ENCODE results near the gene DOCK9.

DOCK9 gene

GRCh38 chr13:98801626-98802418 is 176.0 kb downstream of the DOCK9 start:
- no peak for TF ChIP-seq CTCF (IDR thresholded peaks at IDR 0.05; ENCODE audit: extremely low read depth, missing control alignments)
- DNase-seq (ENCODE audit: low spot score) = no peak

GRCh38 chr13:98800078-98800477 is 177.8 kb downstream of the DOCK9 start:
- no peak for DNase-seq (ENCODE audit: low spot score)
- TF ChIP-seq CTCF (IDR thresholded peaks at IDR 0.05; ENCODE audit: extremely low read depth, missing control alignments) = no peak

- no peak for DNase-seq (ENCODE audit: low spot score)
- TF ChIP-seq CTCF (IDR thresholded peaks at IDR 0.05; ENCODE audit: extremely low read depth, missing control alignments) = no peak
Measured at GRCh38 chr13:98798849-98799645, 178.8 kb downstream of the DOCK9 start.

- no peak for TF ChIP-seq CTCF (IDR thresholded peaks at IDR 0.05; ENCODE audit: extremely low read depth, missing control alignments)
- no peak for DNase-seq (ENCODE audit: low spot score)
Measured at GRCh38 chr13:98797456-98797855, 180.4 kb downstream of the DOCK9 start.

- DNase-seq (ENCODE audit: low spot score) = no peak
- no peak for TF ChIP-seq CTCF (IDR thresholded peaks at IDR 0.05; ENCODE audit: extremely low read depth, missing control alignments)
Measured at GRCh38 chr13:98796798-98797197, 181.1 kb downstream of the DOCK9 start.

- no peak for TF ChIP-seq CTCF (IDR thresholded peaks at IDR 0.05; ENCODE audit: extremely low read depth, missing control alignments)
- DNase-seq (ENCODE audit: low spot score) = no peak
Measured at GRCh38 chr13:98796191-98796590, 181.7 kb downstream of the DOCK9 start.

- no peak for TF ChIP-seq CTCF (IDR thresholded peaks at IDR 0.05; ENCODE audit: extremely low read depth, missing control alignments)
Measured at GRCh38 chr13:98795220-98795619, 182.6 kb downstream of the DOCK9 start.

More at GRCh38 chr13:98795220-98795619, 182.6 kb downstream of the DOCK9 start:
- DNase-seq (ENCODE audit: low spot score) = no peak
